CD4-positive, alpha-beta T cell treated with Interleukin-21 for 1 hour (primary cell): ENCODE results near the gene ASB2.

Experiments used
- DNase-seq: peaks from one replicate; pipeline ENCODE4 v3.0.0-alpha.2; 2020

The ASB2 gene

DNA sequence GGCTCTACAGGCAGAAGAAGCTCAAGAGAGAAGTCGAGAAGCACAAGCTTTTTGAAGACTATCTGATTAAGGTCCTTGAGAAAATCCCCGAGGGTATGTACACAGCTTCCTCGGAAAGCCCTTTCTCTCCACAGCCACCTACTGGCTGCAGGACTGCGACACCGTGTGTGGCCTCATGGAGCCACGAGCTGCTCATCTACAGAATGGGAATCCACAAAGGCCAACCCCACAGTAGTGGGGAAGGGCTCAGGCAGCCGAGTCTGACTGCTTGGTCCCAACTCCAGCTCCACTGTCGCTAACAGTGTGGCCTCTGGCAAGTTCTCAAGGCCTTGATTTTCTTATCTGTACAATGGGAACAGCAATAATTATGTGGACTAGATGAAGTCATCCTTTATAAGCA lies 23.2 kb upstream of the ASB2 start:
- no peak for DNase-seq

DNA sequence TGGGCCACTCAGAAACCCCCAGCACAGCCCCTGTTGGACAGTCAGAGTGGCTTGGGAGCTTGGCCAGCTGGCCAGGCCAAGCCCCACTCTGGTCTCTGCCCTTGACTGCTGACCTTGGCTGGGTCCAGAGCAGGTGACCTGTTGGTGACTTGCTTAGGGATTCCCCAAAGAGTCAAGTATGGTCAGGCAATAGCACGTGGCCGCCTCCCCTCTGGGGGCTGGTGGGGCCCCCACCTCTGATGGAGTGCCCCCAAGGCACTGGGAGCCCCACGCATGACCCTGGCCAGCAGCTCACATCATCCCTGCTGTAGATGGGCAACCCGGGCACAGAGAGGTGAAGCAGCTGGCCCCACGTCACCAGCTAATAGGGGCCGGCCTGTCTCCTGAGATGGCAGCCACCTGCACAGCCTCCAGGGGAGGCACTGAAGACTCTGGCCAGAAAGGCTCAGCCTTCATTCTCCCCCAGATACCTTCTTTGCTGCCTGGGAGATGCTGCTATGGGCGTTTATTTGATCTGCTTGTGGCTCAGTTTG lies 22.6 kb upstream of the ASB2 start:
- no peak for DNase-seq

DNA sequence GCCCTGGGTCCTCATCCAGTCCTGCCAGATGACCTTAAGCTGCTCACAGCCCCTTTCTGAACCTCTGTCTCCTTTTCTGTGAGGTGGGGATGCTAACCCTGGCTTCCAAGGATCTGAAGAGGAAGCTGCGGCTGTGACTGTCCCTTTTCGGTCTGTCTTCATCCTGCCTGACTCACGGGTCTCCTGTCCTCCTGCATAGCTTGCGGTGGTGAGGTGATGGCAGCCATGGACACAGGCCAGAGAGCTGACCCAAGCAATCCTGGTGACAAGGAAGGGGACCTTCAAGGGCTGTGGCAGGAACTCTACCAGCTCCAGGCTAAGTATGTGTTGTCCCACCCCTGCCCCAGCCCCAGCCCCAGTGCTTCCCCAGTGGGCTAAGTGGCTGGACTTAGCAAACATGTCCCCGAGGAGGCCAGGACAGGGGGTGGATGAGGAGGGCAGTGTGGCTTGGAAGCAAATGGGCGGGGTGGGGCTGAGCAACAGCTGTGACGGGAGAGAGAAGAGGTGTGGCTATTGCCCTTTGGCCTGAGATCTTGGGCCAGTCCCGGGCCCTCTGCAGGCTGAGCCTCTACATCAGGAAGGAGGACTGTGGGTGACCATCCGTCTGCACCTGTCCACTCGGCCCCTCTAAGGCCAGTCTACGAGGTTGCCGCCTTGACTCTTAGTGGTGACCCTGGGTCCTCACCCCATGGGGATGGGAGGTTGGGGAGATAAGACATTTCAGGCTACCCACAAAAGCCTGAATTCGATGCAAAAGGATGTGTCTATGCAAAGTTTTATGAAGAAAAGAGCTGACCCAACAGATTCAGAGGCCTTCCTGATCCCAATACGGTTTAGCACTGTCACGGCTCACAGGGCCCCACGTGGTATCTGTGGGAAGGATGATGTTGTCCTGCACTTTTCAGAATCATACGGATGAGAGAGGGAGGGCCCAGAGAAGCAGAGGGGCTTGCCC lies 21.8 kb upstream of the ASB2 start:
- no peak for DNase-seq

DNA sequence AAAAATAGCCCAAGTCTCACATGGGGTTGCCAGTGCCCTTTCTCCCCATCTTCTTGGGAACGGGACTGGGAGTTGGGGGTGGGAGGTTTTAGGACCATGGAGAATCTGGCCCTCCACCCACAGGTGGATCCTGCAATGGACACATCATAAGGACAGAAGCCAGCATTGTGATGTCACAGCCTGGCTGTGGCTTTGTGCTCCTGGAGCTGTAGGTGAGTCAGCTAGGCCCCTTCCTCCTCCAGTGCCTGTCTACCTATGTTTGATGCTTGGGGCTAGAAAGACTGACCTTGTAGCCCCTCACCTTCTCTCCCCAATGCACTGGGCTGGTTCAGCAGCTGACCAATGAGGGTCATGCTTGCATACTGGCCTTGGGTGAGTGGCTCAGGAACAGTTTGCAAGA lies 20.7 kb upstream of the ASB2 start, which contains the start of gene CCDC197:
Gene CCDC197, plus strand, starts transcription at position 220 of the 400 bp plus-strand sequence. CDS start 831 bp downstream, outside the sequence.
- no peak for DNase-seq

DNA sequence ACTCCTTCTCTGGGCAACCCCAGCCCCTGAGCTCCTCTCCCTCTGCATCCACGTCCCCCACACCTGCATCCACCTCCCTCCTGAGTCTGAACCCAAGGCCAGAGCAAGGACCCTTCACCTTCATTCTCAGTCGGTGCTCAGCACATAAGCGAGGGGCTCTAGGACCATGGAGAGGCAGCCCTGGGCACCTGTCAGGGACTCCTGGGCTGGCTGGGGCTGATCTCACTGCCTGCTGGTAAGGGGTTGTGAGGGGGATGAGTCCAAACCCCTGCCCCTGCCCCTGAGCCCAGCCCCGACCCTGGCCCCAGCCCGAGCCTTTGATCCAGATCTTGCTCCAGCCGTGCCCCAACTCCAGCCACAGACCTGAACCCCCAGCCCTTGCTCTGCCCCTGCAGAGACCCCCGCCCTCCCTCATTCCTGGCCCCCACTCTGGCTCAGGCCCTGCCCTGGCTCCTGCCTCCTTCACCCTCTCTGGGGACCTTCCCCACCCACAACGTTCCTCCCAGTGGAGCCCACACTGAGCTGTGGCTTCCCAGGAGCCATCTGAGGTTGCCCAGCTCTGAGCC lies 19.8 kb upstream of the ASB2 start:
- no peak for DNase-seq

DNA sequence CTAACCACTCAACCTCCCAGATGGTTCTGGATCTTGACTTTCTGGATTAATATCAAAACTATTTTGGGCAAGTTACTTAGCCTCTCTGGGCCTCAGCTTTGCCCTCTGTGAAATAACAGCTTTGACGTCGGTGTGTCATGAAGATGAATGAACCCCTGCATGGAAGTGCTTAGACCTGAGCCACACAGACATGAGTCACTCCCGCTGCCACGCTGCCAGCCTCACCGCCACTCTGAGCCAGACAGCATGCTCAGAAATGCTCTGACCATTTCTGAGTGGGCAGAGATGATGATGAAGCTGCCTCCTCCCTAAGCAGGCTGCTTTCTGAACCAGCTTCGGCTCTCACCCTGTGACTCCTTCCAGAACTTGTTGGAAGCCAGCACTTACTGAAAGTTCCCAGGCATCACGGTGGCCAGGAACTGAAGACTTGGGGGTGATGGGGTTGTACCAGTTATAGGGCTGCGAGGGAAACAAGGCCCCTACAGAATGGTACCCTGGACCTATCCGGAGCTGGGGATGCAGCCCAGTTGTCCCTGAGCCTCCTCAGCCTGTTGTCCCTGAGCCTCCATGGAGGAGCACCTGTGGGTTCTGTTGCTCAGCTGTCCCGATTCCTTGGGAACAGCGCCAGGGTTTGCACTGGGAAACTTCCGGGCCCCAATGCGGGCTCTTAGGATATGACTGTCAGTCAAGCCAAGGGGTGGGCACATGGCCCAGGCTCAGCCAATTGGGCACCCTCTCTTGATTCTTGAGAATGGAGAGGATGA lies 18.7 kb upstream of the ASB2 start:
- no peak for DNase-seq

DNA sequence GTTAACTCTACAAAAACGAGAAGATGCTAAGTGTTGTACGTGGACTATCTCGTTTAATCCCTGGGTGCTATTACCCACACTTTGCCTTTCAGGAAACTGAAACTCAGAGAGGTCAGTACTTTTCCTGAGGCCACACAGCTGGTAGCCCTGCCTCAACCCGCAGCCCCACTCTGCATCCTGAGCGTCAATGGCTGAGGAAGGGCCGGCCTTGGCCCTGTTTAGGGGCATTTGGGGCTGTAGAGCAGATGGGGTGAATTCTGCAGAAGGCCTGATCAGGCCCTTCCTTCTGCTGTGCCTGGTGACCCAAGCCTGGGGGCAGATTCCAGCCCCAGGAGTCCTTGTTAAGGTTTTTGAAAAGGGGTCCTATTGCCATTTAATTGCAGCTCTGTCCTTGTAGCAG lies 17.0 kb upstream of the ASB2 start:
- DNase-seq: no peak

DNA sequence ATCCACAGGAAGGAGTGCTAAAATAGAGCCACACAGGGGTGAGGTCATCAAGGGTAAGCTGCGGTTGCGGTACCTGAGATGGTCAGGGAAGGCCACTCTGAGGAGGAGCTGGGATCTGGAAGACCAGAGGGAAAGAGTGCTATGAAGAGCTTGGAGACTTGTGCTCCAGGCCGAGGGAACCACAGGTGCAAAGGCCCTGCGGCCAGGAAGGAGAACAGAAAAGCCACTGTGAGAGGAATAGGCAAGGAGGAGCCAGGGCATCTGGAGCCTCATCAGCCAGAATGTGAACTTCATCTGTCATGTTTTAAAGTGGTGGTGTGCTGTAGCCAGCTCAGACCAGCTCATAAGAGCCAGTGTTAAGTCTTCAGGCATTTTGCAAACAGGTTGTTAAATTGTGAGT lies 15.3 kb upstream of the ASB2 start:
- DNase-seq: no peak

DNA sequence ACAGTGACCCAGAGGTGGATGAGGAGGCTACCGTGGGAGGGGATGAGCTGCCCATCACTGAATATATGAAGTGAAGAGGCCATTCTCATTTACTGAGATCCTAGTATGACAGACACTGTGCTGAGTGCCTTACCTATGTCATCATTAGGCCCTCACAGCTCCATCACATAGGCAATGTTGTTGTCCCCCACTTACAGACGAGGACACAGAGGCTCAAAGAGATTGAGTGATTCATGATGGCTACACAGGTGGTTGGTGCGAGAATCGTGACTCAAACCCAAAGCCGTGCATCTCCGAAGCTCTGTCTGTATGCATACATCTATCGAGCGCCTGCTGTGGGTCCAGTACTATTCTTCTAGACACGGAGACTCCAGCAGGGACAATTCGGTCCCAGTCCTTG lies 14.8 kb upstream of the ASB2 start:
- no peak for DNase-seq

DNA sequence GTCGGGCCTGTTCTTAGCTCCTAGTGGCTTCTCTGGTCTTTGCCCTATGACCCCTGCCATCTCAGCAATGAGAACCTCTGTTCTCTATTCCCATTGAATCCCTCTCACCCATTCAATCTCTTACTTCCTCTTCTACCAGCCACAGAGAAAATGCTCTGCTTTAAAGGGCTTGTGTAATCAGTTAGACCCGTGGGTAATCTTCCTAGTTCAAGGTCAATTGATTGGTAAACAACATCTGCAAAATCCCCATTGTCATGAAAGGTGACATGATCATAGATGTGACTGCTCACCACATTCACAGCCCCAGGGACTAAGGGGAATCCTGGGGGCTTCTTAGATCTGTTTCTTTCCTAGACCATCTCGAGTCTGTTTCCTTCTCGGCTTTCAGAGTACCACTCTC lies 13.6 kb upstream of the ASB2 start:
- DNase-seq: no peak

DNA sequence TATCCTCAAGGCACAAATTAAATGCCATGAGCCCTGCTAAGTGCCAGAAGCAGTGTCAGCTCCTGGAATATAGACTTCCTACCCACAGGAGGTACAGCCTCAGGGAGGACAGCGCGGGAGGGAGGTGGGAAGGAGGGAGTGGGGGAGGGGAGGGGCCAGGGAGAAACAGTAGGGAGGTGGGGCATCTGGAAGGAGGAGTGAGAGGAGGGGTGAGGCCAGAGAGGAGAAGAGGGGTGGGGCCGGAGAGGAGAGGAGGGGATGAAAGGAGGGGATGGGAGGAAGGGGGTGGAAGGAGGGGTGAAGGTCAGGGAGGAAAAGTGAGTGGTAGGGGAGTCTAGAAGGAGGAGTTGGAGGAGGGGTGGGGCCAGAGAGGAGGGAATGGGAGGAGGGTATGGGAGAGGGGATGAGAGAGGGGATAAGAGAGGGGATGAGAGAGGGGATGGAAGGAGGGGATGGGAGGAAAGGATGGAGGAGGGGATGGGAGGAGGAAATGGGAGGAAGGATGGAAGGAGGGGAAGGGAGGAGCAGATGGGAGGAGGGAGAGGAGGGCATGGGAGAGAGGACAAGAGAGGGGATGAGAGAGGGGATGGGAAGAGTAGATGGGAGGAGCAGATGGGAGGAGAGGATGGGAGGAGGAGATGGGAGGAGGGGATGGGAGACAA lies 11.6 kb upstream of the ASB2 start:
- DNase-seq: no peak

DNA sequence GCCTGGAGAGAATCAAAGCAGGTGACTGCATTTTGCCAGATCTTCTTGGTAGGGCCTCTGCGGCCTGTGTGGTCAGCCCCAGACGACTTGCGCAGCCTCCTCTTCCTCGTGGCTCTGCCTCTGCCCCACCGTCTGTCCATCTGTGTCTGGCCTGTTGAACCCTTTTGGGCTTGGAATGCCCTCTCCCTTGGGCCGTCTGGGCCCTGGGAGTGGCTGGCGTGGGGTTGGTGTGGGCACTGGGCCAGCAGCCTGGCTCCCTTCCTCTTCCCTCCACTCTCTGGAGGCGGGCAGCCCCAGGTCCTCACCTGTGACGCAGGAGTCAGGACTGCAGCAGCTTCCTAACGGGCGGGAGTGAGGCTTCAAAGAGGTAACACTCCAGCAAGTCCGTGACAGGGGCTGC lies 11.0 kb upstream of the ASB2 start:
- no peak for DNase-seq

DNA sequence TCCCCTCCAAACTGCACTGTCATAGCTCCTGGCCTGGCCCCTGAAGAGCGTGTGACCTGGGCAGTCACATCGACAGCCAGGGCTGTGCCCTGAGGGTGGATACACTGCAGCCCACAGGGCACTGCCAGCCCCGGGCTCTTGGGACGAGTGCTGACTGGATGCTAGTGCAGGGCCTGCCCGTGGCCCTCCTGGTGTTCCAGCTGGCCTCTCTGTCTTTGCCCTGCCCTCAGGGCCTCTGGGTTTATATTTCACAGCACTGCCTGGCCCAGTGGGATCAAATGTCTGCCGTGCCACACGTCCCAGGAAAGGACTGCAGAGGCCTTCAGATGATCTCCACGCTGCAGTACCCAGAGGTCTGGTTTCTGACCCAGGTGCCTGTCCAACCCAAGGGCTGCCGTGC lies 10.6 kb upstream of the ASB2 start:
- DNase-seq: no peak

DNA sequence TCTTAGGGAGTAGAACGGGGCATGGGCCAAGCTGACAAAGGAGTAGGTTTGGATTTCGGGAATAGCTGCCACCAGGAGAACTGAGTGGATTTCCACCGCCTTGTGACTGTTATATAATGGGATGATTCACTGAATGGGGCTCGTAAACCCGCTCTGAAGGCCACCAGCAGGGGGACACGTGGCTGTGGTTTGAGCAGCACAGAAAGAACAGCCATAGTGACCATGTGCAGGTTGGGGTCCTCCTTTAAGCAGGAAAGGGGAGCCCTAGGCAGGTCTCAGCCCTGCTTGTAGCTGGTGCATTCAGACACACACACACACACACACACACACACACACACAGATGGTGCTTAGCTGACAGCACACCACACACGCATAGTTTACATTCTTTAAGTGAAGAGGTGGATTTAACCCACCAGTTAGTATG lies 8.6 kb upstream of the ASB2 start:
- no peak for DNase-seq

DNA sequence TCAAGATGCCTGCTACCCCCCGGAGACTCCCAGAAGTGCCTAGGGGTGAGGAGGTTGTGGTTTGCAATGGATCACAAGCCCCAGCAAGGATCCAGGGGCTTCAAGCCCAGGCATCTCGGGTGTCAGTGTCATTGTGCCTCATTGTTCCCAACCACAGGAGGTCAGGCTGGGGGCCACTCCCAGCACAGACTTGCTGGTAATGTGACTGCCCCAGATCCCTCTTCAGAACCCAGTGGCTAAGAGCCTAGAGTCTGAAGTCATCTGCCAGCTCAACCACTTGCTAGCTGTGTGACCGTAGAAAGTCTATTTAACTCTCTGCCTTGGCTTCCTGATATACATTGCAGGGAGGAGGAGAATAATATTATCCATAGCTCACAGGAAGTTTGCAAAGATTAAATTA lies 7.7 kb upstream of the ASB2 start:
- DNase-seq: no peak

DNA sequence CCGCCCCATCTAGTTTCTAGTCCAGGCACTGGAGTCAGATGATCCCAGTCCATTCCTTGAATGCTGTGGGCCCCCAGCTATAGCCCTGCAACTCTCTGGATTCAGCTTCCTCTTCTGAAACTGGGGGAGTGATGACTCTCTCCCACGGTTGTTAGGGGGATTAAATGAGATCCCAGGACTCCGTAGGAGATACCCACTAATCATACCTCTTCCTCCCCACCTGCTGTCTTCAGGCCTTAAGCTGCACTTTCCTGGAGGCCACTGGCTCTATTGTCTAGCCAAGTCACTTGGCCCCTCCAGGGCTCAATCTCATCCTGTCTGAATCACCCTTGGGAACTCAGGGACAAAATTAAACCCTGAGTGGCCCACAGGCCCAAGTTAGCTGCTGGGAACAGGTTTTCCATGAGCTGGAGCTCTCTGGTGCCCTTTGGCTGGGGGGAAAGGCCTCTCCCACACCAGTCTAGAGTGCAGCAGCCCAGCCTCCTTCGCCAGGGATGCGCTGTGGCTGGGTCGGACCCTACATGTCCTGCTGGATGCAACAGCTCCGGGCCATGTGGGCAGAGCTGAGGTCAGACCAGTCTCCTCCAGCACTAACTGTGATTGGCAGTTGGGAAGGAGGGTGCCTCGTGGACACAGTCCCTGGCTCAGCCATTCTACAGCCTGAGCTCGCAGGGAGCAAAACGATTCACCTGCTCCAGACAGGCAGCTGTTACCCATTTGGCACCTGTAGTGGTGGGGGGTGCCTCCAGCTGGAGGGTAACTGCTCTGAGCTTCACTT lies 6.0 kb upstream of the ASB2 start:
- DNase-seq: no peak

DNA sequence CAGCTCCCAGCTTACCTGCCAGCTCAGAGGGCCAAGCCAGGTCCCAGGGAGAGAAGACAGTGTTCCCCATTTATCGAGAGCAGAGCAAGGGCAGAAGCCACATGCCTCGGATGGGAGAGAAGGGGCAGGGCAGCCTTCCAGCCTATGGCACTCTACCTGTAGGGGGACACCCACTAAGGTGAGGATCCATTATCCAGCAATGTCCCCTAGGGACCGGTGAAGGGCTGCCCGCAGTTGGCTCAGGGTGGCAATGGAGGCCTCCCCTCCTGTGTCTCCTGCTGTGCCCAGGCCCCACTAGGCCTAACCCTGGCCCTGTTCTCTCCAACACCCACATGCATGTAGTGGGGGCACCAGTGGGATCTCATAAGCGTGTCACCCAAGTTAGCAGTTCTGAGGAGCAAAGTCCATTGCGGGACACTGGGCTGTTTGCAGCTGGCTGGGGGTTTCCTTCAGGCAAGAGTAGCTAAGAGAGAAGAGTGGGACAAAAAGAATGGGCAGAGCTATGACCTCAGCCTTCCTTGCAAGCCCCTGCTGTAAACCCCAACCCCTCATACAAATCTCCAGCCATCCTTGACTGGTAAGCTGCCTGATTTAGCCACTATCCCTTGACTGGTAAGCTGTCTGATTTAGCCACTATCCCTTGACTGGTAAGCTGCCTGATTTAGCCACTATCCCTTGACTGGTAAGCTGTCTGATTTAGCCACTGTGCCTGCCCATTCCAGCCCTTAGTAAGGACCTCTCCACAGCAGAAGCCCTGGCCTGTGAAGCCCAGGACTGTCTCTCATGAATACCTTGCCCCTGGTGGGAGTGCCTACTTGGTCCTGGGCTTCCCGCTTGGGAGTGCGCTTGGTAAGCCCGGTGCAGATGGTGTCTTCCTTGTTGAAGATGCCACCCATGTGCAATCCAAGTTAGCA lies 5.2 kb upstream of the ASB2 start:
- DNase-seq: no peak

DNA sequence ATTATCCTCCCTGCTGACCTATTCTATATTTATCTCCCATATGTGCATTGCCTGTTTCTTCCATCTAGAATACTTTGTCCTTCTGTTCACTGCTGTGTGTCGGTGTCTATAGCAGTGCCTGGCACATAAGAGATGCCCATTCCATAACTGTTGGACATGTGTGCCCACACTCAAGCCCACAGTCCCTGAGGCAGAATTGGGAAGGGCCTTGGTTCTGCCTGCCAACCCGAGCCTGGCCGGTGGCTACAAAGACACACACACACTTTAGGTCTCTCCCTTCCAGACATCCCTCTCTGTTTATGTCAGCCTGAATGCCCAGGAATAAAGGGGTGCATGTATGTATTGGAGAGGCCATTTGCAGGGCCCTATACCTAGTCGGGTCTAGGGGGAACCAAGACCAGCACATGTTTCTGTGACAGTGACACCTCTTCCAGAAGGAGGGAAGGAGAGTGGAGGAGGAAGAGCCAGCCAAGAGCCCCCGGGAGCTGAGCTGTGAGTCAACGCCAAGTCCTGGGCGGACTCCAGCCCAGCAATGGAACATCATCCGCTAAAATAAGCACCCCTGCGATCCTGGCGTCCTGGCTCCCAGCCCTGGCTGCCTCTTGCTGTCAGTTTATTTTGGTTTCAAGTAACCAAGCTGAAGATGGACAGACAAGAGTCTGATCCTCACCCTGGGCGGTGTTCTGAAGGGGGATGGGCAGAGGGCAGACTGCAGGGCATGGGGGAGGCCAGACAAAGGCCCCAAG lies 4.3 kb upstream of the ASB2 start:
- no peak for DNase-seq

DNA sequence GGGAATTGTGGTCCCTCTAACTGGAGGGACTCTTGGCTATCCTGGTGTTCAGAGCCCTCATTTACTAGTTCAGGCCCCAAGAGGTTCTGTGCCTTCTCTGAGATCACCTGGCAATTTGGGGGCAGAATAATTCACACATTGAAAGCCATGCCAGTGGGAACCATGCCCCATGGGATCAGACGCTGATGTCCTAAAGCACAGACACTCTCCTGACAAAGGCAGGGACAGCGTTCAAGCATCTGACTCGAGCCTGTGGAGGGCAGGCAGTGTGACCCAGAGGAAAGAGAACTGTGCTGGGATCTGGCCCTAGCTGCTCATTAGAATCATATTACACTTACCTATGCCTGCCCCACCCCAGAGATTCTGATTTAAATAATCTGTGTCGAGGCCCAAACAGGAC lies 2.4 kb upstream of the ASB2 start:
- no peak for DNase-seq
